ENCODE data around the gene APPL2. TPM values are rescaled to one million over a fixed set of nuclear protein-coding genes. Genes with fewer than 3 reads are reported as not detected.

Gene APPL2
- total and polyA plus RNA-seq, 8 donors = 15.9 to 407 (median 56.0) TPM

GRCh38 chr12:105274571-105274970 is 38.6 kb upstream of the APPL2 start:
- TF ChIP-seq EP300 (IDR thresholded peaks at IDR 0.05) (no peak), POLR2A (IDR thresholded peaks at IDR 0.05) (no peak), CTCF (IDR thresholded peaks at IDR 0.05) (no peak), POLR2AphosphoS5 (IDR thresholded peaks at IDR 0.05) (no peak)
- H3K9me3 ChIP-seq = no peaks in the 10 kb centered on the region
- 87 to 95% (median 93%) methylated on average over 5 of the region's 5 CpGs for WGBS, 5 donors
- H3K27ac ChIP-seq = no peak overlapping the region
- peaks cover 7 to 27% (median 16%) of the 10 kb centered on the region in 4 donors for H3K4me1 ChIP-seq
- no peaks in the 10 kb centered on the region for H3K27me3 ChIP-seq
- intact Hi-C loops (cut with DNase I; ENCODE audit: low total_unique reads) = no loop called here
- no peak for DNase-seq
- H3K36me3 ChIP-seq = no peaks in the 10 kb centered on the region
- no peak overlapping the region for H3K4me3 ChIP-seq

GRCh38 chr12:105273601-105274000 is 37.6 kb upstream of the APPL2 start:
- no peaks in the 10 kb centered on the region for H3K9me3 ChIP-seq
- H3K27ac ChIP-seq = no peak overlapping the region
- WGBS, 5 donors = 85 to 93% (median 89%) methylated on average over 2 of the region's 2 CpGs
- H3K4me1 ChIP-seq = peaks cover 4 to 18% (median 10%) of the 10 kb centered on the region in 4 donors
- no peak overlapping the region for H3K4me3 ChIP-seq
- DNase-seq = no peak
- no peak for TF ChIP-seq CTCF (IDR thresholded peaks at IDR 0.05)
- no peak for TF ChIP-seq POLR2AphosphoS5 (IDR thresholded peaks at IDR 0.05)
- TF ChIP-seq POLR2A (IDR thresholded peaks at IDR 0.05) = no peak
- no peak for TF ChIP-seq EP300 (IDR thresholded peaks at IDR 0.05)
- H3K27me3 ChIP-seq = no peaks in the 10 kb centered on the region
- intact Hi-C loops (cut with DNase I; ENCODE audit: low total_unique reads) = no loop called here
- no peaks in the 10 kb centered on the region for H3K36me3 ChIP-seq

GRCh38 chr12:105272814-105273416 is 36.9 kb upstream of the APPL2 start:
- no peak for TF ChIP-seq EP300 (IDR thresholded peaks at IDR 0.05)
- no peak for TF ChIP-seq CTCF (IDR thresholded peaks at IDR 0.05)
- TF ChIP-seq POLR2A (IDR thresholded peaks at IDR 0.05) = no peak
- no peak for TF ChIP-seq POLR2AphosphoS5 (IDR thresholded peaks at IDR 0.05)

GRCh38 chr12:105272152-105272551 is 36.2 kb upstream of the APPL2 start:
- DNase-seq = no peak
- 64 to 75% (median 66%) methylated on average over 3 of the region's 3 CpGs for WGBS, 5 donors
- Histone ChIP-seq H3K4me3 (no peak overlapping the region), H3K27ac (no peak overlapping the region), H3K36me3 (no peaks in the 10 kb centered on the region), H3K27me3 (no peaks in the 10 kb centered on the region), H3K4me1 (peaks cover 0 to 13% (median 3%) of the 10 kb centered on the region in 4 donors), H3K9me3 (no peaks in the 10 kb centered on the region)
- TF ChIP-seq CTCF (IDR thresholded peaks at IDR 0.05) (no peak), EP300 (IDR thresholded peaks at IDR 0.05) (no peak), POLR2A (IDR thresholded peaks at IDR 0.05) (no peak), POLR2AphosphoS5 (IDR thresholded peaks at IDR 0.05) (no peak)
- intact Hi-C loops (cut with DNase I; ENCODE audit: low total_unique reads) = no loop called here

More at GRCh38 chr12:105272814-105273416, 36.9 kb upstream of the APPL2 start:
- intact Hi-C loops (cut with DNase I; ENCODE audit: low total_unique reads) = no loop called here
- Histone ChIP-seq H3K27ac (no peak overlapping the region), H3K9me3 (no peaks in the 10 kb centered on the region), H3K27me3 (no peaks in the 10 kb centered on the region), H3K4me3 (no peak overlapping the region), H3K4me1 (peaks cover 4 to 19% (median 8%) of the 10 kb centered on the region in 4 donors), H3K36me3 (no peaks in the 10 kb centered on the region)
- no peak for DNase-seq
- 84 to 97% (median 94%) methylated on average over 4 of the region's 4 CpGs for WGBS, 5 donors

All from stomach (tissue), 9 donors.